Right lobe of liver (tissue), 6 donors: ENCODE results near the gene FAM20C. TPM values are rescaled to one million over a fixed set of nuclear protein-coding genes. Genes with fewer than 3 reads are reported as not detected.

Experiments
- ATAC-seq, 4 donors: fragments of 200-7000 bp; cut with Tn5 transposase; one replicate each; pipeline ENCODE4 v1.9.1; 2020; ENCODE audit warnings: mild to moderate bottlenecking in 4 of 4, moderate library complexity in 4 of 4
- DNase-seq, 3 donors: peaks; one replicate each; pipeline ENCODE4 v3.0.0-alpha.2; 2020
- H3K27ac ChIP-seq, 3 donors: fragments of 200-600 bp; one replicate each; pipeline ENCODE4 v1.8.0; 2022
- H3K27me3 ChIP-seq, 2 donors: fragments of 200-600 bp; one replicate each; pipeline ENCODE4 v1.8.0; 2022
- H3K36me3 ChIP-seq, 4 donors: fragments of 200-600 bp; sonication (generic) in 1 of 4; one replicate each; pipeline versions ENCODE4 v1.5.1 to v1.8.0; 2017 to 2022; ENCODE audit warnings: control low read depth in 1 of 4
- H3K4me1 ChIP-seq, 4 donors: fragments of 200-600 bp; sonication (generic) in 1 of 4; one replicate each; pipeline versions ENCODE4 v1.5.1 to v1.8.0; 2017 to 2022; ENCODE audit warnings: control low read depth in 1 of 4
- H3K4me3 ChIP-seq, 3 donors: fragments of 200-600 bp; one replicate each; pipeline ENCODE4 v1.8.0; 2022
- H3K9me3 ChIP-seq, 4 donors: fragments of 200-600 bp; sonication (generic) in 1 of 4; one replicate each; pipeline versions ENCODE4 v1.5.1 to v1.8.0; 2017 to 2022; ENCODE audit warnings: control low read depth in 1 of 4
- POLR2A ChIP-seq: fragments of 450-650 bp; IDR thresholded peaks from one replicate; pipeline ENCODE4 v1.6.1; 2017; ENCODE audit warnings: antibody characterized with exemption, mild to moderate bottlenecking
- WGBS: methylation state at CpG from one replicate; pipeline ENCODE4 v1.1.6; 2018; ENCODE audit warnings: low coverage, low lambda C conversion rate; ENCODE audit not compliant: insufficient coverage; ENCODE audit errors: missing lambda C conversion rate; 5-methylcytosine and 5-hydroxymethylcytosine counted together
- intact Hi-C, 2 donors: fragments of 100-400 bp; cut with DNase I; formaldehyde crosslinking; loops; one replicate each; pipeline versions ENCODE4 v1.11.2 to v1.14.1; 2022
- total RNA-seq, 6 experiments: library from RNA; depleted of rRNA in 2 of 6; stranded (reverse); fragments of >200 nt in 2 of 6; fragmentation: NEBNext Ultra II Directional in 3 of 6; extraction: Animal tissue kit (Norgen Biotek cat#: 25700) in 3 of 6; gene quantifications; one replicate each; pipeline versions ENCODE4 v1.1.0 to v1.2.4, GENCODE V29; 2016 to 2023
- TF ChIP-seq, protein P1 (sequence below), 4 donors: fragments of 200-600 bp in 3 of 4; fragments of 450-650 bp in 1 of 4; IDR thresholded peaks; one replicate each; pipeline versions ENCODE4 v1.5.1 to v1.8.0; 2016 to 2022; ENCODE audit warnings: antibody characterized with exemption in 4 of 4, mild to moderate bottlenecking in 2 of 4
- donor health status: DM: no; HTN: yes; CAD: no.
- donor health status: DM: no; HTN: no; CAD: no.
- donor health status: DM: no; HTN: no; CAD: no.
- donor health status: DM: no; HTN: yes; CAD: no.
- donor health status: DM: no; HTN: yes; CAD: no.

Gene FAM20C
- total RNA-seq, 6 experiments from 2014 or later = 32.1 to 73.8 (median 57.3) TPM

DNA sequence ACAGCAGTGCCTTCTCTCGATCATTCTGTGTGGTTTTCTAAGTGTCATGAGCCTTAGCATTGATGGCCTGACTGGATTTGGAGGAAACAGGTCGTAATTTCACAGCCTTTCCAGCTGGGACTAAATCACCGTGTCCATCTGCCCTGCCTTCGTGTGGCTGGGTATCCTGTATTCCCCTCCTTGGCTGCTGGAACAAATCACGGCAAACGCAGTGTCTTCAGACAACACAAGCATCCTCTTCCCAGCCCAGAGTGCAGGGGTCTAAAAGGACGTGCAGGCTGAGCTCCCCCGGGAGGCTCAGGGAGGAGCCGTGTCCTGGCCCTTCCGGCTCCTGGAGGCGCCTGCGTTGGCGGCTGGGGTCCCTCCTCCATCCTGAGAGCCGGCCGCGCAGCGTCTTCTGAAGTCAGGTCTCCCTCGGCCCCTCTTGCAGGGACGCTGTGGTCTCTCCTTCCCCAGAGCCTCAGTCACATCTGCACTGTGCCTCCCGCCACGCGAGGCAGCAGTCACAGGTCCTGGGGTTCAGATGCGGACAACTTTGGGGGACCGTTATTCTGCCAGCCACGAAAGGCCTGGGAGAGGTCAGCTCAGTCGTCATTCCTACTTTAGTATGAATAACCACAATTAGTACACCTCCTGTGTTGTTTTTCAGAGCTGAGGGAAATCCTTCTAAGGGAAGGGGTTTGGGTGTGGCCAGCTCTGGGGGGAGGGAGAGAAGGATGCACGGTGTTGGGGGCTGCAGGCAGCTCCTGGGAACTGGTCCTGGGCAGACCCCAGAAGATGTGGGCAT, 41.1 kb downstream of the FAM20C start:
- TF ChIP-seq POLR2A = no peak
- TF ChIP-seq, protein P1, sequence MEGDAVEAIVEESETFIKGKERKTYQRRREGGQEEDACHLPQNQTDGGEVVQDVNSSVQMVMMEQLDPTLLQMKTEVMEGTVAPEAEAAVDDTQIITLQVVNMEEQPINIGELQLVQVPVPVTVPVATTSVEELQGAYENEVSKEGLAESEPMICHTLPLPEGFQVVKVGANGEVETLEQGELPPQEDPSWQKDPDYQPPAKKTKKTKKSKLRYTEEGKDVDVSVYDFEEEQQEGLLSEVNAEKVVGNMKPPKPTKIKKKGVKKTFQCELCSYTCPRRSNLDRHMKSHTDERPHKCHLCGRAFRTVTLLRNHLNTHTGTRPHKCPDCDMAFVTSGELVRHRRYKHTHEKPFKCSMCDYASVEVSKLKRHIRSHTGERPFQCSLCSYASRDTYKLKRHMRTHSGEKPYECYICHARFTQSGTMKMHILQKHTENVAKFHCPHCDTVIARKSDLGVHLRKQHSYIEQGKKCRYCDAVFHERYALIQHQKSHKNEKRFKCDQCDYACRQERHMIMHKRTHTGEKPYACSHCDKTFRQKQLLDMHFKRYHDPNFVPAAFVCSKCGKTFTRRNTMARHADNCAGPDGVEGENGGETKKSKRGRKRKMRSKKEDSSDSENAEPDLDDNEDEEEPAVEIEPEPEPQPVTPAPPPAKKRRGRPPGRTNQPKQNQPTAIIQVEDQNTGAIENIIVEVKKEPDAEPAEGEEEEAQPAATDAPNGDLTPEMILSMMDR (IDR thresholded peaks at IDR 0.05) = no peak
- H3K36me3 ChIP-seq = no peaks in the 10 kb centered on the region
- H3K4me1 ChIP-seq = peaks cover 0 to 46% (median 10%) of the 10 kb centered on the region in 4 donors
- H3K4me3 ChIP-seq = peak overlapping the region in 2 of 3 donors; percentile 19 to 28
- no peaks in the 10 kb centered on the region for H3K9me3 ChIP-seq
- intact Hi-C loops = no loop called here
- H3K27me3 ChIP-seq = no peaks in the 10 kb centered on the region
- WGBS = 43% methylated on average over 5 of the region's 27 CpGs
- H3K27ac ChIP-seq = peak overlapping the region; percentile 89 to 97 (median 93)
- no peak for DNase-seq
- ATAC-seq = no peak

DNA sequence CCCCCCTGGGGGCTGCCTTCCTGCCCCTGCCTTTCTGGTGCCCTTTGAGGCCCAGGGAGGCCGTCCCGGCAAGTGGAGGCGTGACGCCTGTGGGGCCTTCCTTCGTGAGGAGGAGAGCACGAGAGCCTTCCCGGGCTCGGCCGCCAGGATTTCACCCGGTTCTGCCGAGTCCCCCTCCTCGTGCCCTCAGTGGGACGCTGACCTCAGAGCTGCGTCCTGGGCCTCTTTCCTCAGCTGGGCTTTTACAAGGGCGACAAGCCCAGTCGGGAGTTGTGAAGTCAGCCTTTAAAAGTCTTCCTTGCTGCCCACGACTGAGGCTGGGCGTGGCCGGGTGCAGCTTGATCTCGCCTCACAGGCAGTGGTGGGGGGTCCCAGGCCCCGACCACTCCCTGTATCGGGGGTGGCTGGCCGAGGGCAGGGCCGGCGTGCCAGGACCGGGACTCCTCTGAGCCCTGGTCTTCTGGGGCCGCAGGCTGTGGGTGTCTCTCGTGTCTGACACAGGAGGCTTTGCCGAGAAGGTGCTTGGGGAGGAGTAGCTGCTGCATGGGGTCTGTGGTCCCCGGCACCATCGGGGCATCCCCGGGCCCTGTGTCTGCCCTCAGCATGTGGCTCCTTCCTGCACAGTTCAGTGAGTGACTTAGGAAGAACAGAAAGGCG, 41.8 kb downstream of the FAM20C start:
- H3K36me3 ChIP-seq = no peaks in the 10 kb centered on the region
- no peaks in the 10 kb centered on the region for H3K27me3 ChIP-seq
- 23% methylated on average over 13 of the region's 33 CpGs for WGBS
- TF ChIP-seq, protein P1 (IDR thresholded peaks at IDR 0.05) = no peak
- TF ChIP-seq POLR2A = no peak
- intact Hi-C loops = no loop called here
- peak overlapping the region in 2 of 3 donors; percentile 19 to 28 for H3K4me3 ChIP-seq
- H3K4me1 ChIP-seq = peaks cover 0 to 46% (median 10%) of the 10 kb centered on the region in 4 donors
- ATAC-seq (peak; percentile 0 to 7 (median 4)), DNase-seq (no peak)
- peak overlapping the region; percentile 89 to 97 (median 93) for H3K27ac ChIP-seq
- H3K9me3 ChIP-seq = no peaks in the 10 kb centered on the region

DNA sequence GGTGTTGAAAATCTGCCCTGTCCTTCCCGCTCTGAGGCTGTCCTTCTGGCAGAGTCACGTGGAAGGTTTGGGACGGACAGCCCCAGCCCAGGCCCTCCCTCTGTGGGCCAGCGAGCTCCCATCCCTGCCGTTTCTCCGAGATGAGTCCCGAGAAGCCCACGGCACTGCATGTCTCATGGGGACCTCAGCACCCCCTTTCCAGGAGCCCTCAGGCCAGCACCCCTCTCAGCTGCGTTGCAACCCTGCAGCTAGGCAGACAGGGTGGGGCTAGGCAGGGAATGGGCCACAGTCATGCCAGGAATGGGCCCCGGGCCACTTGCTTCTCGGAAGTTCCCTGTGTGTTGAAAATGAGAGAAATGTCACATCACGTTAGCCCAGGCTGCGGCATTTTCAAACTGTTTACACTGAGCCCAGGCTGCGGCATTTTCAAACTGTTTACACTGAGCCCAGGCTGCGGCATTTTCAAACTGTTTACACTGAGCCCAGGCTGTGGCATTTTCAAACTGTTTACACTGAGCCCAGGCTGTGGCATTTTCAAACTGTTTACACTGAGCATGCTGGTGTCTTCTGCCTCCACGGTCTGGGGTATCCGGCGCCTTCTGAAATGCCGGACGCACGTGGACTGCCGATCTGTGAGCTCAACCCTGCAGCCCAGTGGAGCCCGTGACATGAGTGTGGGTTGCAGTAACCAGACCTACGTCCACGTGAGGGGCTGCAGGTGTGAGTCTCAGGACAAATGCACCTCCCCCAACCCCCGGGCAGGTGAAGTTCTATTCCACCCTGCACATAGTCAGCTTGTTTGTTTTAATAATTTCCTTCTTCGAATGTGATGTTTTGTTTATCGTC, 42.6 kb downstream of the FAM20C start:
- ATAC-seq = peak; percentile 68 to 79 (median 73)
- peak; percentile 85 to 89 (median 88) for DNase-seq
- 20% methylated on average over 1 of the region's 28 CpGs for WGBS

More for the DNA sequence above, 42.6 kb downstream of the FAM20C start:
- Histone ChIP-seq H3K27me3 (no peaks in the 10 kb centered on the region), H3K36me3 (no peaks in the 10 kb centered on the region), H3K4me3 (peak overlapping the region in 2 of 3 donors; percentile 39 to 46), H3K9me3 (no peaks in the 10 kb centered on the region), H3K27ac (peak overlapping the region; percentile 90 to 97 (median 93)), H3K4me1 (peaks cover 0 to 46% (median 10%) of the 10 kb centered on the region in 4 donors)
- intact Hi-C loops = no loop called here
- TF ChIP-seq, protein P1 (IDR thresholded peaks at IDR 0.05) = no peak
- TF ChIP-seq POLR2A = peak; percentile 31
